Lung microvascular endothelial cell (primary cell): ENCODE measurements around the gene SEC23IP. TPM values are rescaled to one million over a fixed set of nuclear protein-coding genes. Genes with fewer than 3 reads are reported as not detected.

Experiments used
- total RNA-seq: library from RNA; depleted of rRNA; stranded (reverse); fragments of >200 nt; gene quantifications from 2 replicates; pipeline ENCODE4 v1.2.1, GENCODE V29; 2014

SEC23IP gene
- total RNA-seq, 1 donor from 2014 or later: 13.9 TPM

Other genes starting within 250 kb of the SEC23IP start
- 3.8 and 5.2 TPM in 2 replicates for gene BAG3, start 241.3 kb upstream of the SEC23IP start, total RNA-seq
- gene INPP5F, start 166.7 kb upstream of the SEC23IP start, total RNA-seq: 8.1 and 9.6 TPM in 2 replicates
- gene MCMBP, start 19.9 kb upstream of the SEC23IP start, total RNA-seq: 44.2 and 54.0 TPM in 2 replicates